NT2/D1 (cell line): Measurements from ENCODE around the gene DIP2C.

Source experiments
- SUZ12 ChIP-seq: IDR thresholded peaks from 2 replicates; pipeline ENCODE4 v1.6.1; 2011; ENCODE audit not compliant: insufficient read length, insufficient read depth; ENCODE audit errors: extremely low read depth
- YY1 ChIP-seq: IDR thresholded peaks from 2 replicates; pipeline ENCODE4 v1.6.1; 2011; ENCODE audit not compliant: insufficient read length, insufficient read depth
- ZNF274 ChIP-seq: IDR thresholded peaks from 2 replicates; pipeline ENCODE4 v1.6.1; 2011; ENCODE audit warnings: mild to moderate bottlenecking, low read depth, low read length

DNA sequence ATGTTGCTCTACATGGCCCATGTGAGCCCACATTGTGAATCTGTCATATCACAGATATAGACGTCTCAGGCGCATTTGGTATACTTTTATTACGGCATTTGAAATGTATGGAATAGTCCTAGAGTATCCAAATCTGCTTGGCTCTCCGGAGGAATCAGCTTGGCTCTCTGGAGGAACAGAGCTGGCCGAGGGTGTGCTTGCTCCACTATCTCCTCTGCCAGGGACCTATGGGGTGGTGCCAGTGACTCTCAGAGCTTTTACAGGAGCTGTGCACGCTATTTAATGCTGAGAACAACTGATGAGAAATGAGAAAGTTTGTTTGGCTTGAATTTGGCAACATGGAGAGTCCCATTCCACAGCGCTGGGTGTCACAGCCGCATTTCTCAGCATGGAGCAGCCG is 410.2 kb downstream of the DIP2C start:
- no peak for TF ChIP-seq YY1
- no peak for TF ChIP-seq ZNF274
- no peak for TF ChIP-seq SUZ12
